Gastrocnemius medialis (tissue), 4 donors: ENCODE measurements around the gene FYN. TPM values are rescaled to one million over a fixed set of nuclear protein-coding genes. Genes with fewer than 3 reads are reported as not detected.

Experiments used
- ATAC-seq, 2 donors: fragments of 150-250 bp; one replicate each; pipeline ENCODE4 v1.9.1; 2016
- DNase-seq, 2 donors: peaks; one replicate each; pipeline ENCODE4 v3.0.0-alpha.2; 2019
- H3K27ac ChIP-seq, 4 donors: fragments of 200-600 bp; sonication (generic); 1 replicate in 1 of 4; 2 replicates in 3 of 4; pipeline ENCODE4 v1.5.1; 2016 to 2018; ENCODE audit warnings: mild to moderate bottlenecking in 2 of 4, moderate library complexity in 1 of 4
- H3K27me3 ChIP-seq, 3 donors: fragments of 200-600 bp; sonication (generic) in 2 of 3; 1 replicate in 1 of 3; 2 replicates in 2 of 3; pipeline versions ENCODE4 v1.5.1 to v1.6.0; 2016 to 2019; ENCODE audit warnings: mild to moderate bottlenecking in 1 of 3, moderate library complexity in 1 of 3
- H3K36me3 ChIP-seq, 2 donors: fragments of 200-600 bp; sonication (generic) in 1 of 2; one replicate each; pipeline ENCODE4 v1.5.1; 2017 to 2018
- H3K4me1 ChIP-seq, 2 donors: fragments of 200-600 bp; sonication (generic) in 1 of 2; one replicate each; pipeline ENCODE4 v1.5.1; 2016 to 2017; ENCODE audit warnings: mild to moderate bottlenecking in 2 of 2
- H3K4me3 ChIP-seq, 4 donors: fragments of 200-600 bp; sonication (generic) in 3 of 4; 1 replicate in 1 of 4; 2 replicates in 3 of 4; pipeline ENCODE4 v1.5.1; 2016 to 2019; ENCODE audit warnings: mild to moderate bottlenecking in 2 of 4
- H3K9me3 ChIP-seq, 3 donors: fragments of 200-600 bp; sonication (generic) in 2 of 3; 1 replicate in 1 of 3; 2 replicates in 2 of 3; pipeline ENCODE4 v1.5.1; 2016 to 2019
- POLR2A ChIP-seq, 2 donors: fragments of 450-650 bp; IDR thresholded peaks; one replicate each; pipeline ENCODE4 v1.6.1; 2017; ENCODE audit warnings: antibody characterized with exemption in 2 of 2, mild to moderate bottlenecking in 2 of 2, moderate library complexity in 2 of 2
- in situ Hi-C, 4 donors: fragments of 200-750 bp; cut with MboI; loops; one replicate each; pipeline versions ENCODE4 v1.15.0 to v1.8.0; 2017; ENCODE audit warnings: low sequenced_read_pairs in 4 of 4
- intact Hi-C: fragments of 100-400 bp; cut with DNase I; formaldehyde crosslinking; loops from one replicate; pipeline ENCODE4 v1.15.1; 2023; ENCODE audit warnings: low total_unique reads
- total RNA-seq, 4 donors: library from RNA; depleted of rRNA; stranded (reverse); fragments of >200 nt; gene quantifications; one replicate each; pipeline versions ENCODE4 v1.1.0 to v1.2.3, GENCODE V29; 2016
- TF ChIP-seq, protein P1 (sequence below), 5 experiments: fragments of 450-650 bp in 3 of 5; fragments of 200-600 bp in 2 of 5; sonication (generic) in 2 of 5; IDR thresholded peaks in 4 of 5; conservative IDR thresholded peaks in 1 of 5; 1 replicate in 4 of 5; 2 replicates in 1 of 5; pipeline ENCODE4 v1.5.1; 2016 to 2019; ENCODE audit warnings: antibody characterized with exemption in 5 of 5, mild to moderate bottlenecking in 3 of 5, moderate library complexity in 3 of 5

FYN gene
- total RNA-seq, 4 donors from 2014 or later, result 9.2 to 36.8 (median 17.0) TPM

DNA sequence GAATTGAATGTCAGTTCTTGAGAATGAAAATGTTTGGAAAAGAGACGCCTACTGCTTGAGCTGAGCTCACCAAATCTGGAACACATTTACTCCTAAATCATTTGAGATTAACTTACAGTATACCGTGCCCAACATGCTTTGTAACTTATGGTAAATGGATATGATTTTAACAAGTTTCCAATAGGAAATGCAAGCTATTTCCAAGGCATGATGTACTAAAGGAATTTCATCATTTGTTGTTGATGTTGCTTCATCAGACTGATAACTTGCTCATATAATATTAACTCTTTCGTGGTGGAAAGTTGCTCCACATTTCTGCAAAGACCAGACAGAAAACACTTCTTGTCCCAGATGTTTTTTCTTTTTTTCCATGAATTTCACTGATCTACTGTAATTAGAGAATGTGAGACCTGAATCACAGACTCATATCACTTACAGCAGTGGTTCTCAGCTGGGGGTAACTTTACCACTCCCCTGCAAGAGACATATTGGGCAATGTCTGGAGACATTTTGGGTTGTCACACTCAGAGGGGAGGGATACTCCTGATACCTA lies 151.0 kb downstream of the FYN start:
- no peaks in the 10 kb centered on the region for H3K9me3 ChIP-seq
- H3K27ac ChIP-seq, result peak overlapping the region in 2 of 4 donors; percentile 25 to 59
- no peaks in the 10 kb centered on the region for H3K27me3 ChIP-seq
- in situ Hi-C loops (no loop called here), intact Hi-C loops (no loop called here)
- no peak for TF ChIP-seq POLR2A (IDR thresholded peaks at IDR 0.05)
- TF ChIP-seq, protein P1, sequence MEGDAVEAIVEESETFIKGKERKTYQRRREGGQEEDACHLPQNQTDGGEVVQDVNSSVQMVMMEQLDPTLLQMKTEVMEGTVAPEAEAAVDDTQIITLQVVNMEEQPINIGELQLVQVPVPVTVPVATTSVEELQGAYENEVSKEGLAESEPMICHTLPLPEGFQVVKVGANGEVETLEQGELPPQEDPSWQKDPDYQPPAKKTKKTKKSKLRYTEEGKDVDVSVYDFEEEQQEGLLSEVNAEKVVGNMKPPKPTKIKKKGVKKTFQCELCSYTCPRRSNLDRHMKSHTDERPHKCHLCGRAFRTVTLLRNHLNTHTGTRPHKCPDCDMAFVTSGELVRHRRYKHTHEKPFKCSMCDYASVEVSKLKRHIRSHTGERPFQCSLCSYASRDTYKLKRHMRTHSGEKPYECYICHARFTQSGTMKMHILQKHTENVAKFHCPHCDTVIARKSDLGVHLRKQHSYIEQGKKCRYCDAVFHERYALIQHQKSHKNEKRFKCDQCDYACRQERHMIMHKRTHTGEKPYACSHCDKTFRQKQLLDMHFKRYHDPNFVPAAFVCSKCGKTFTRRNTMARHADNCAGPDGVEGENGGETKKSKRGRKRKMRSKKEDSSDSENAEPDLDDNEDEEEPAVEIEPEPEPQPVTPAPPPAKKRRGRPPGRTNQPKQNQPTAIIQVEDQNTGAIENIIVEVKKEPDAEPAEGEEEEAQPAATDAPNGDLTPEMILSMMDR (IDR thresholded peaks at IDR 0.05 in 4 of 5, conservative IDR thresholded peaks at IDR 0.05 in 1 of 5), result no peak
- ATAC-seq (peak; percentile 11 to 31), DNase-seq (no peak)
- H3K36me3 ChIP-seq, result no peaks in the 10 kb centered on the region
- no peak overlapping the region for H3K4me3 ChIP-seq
- H3K4me1 ChIP-seq, result peaks cover 11 to 16% of the 10 kb centered on the region in 2 donors

DNA sequence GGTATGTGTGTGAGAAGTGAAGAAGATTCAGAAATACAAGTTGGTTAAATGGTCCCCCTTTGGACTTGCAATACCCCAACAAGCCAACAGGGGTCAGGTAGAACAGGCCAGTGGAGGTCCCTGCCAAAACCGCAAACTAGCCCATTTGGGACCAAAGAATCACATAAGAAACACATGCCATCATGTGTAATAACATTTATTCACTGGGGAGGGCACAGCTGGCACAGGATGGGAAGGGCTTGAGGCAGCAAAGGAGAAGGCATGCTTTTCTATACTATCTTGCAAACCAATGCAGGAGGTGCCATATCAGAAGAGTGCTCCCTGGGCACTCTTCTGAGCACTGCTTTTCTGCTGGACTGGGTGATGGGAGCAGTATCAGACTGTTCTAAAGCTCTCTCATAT lies 151.5 kb downstream of the FYN start:
- in situ Hi-C loops, result no loop called here
- intact Hi-C loops, result no loop called here
- Histone ChIP-seq H3K9me3 (no peaks in the 10 kb centered on the region), H3K27me3 (no peaks in the 10 kb centered on the region), H3K36me3 (no peaks in the 10 kb centered on the region), H3K4me1 (peaks cover 11 to 16% of the 10 kb centered on the region in 2 donors), H3K4me3 (no peak overlapping the region), H3K27ac (peak overlapping the region in 3 of 4 donors; percentile 9 to 59 (median 25))
- ATAC-seq, result no peak
- DNase-seq, result peak in 1 of 2 donors; percentile 39
- TF ChIP-seq POLR2A (IDR thresholded peaks at IDR 0.05), result no peak
- TF ChIP-seq, protein P1 (IDR thresholded peaks at IDR 0.05 in 4 of 5, conservative IDR thresholded peaks at IDR 0.05 in 1 of 5), result peak in 3 of 5 experiments; percentile 29 to 37 (median 37)

DNA sequence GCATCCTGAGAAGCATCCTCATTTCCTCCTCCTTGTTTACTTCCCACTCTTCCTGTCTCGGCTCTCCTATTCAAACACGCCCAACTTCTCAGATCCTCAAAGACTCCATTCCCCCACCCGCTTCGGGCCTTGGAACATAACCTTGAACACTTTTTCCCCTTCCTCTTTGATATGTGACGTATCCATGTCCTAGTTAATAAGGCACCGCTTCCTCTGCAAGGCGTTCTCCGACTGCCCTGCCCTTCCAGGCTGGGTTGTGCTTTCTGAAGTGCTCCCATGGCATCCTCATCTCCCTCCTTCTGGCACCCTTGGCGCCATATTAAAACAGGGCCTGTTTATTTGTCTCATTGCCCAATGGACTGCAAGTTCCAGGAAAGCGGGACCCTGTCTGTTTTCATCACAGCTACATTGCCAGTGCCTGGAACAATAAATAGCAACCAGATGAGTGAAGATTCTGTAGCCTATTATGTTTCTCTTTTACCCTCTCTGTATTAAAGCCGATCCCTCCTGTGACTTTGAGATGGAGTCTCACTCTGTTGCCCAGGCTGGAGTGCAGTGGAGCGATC lies 152.2 kb downstream of the FYN start:
- DNase-seq (no peak), ATAC-seq (no peak)
- no peak for TF ChIP-seq POLR2A (IDR thresholded peaks at IDR 0.05)
- TF ChIP-seq, protein P1 (IDR thresholded peaks at IDR 0.05 in 4 of 5, conservative IDR thresholded peaks at IDR 0.05 in 1 of 5), result no peak
- H3K4me3 ChIP-seq, result no peak overlapping the region
- intact Hi-C loops (no loop called here), in situ Hi-C loops (no loop called here)
- H3K27me3 ChIP-seq, result no peaks in the 10 kb centered on the region
- no peaks in the 10 kb centered on the region for H3K9me3 ChIP-seq
- H3K4me1 ChIP-seq, result peaks cover 11 to 16% of the 10 kb centered on the region in 2 donors
- peak overlapping the region in 2 of 4 donors; percentile 9 to 29 for H3K27ac ChIP-seq
- no peaks in the 10 kb centered on the region for H3K36me3 ChIP-seq

DNA sequence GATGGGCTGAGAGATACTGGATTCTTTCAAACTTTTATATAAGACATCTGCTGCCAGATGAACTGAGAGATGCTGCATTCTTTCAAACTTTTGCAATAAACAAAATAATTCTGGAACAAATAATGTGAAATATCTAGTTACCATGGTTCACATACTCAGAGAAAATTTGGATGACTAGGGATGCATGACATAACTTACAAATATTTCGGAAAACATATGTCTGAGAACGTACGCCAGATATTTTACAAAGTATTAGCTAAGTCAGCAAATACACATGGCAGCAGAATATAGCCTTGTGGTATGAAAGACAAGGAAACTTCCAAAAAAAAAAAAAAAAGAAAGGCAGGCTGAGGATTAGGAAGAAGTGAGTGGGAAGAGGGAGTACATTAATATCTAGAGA lies 154.3 kb downstream of the FYN start:
- H3K27ac ChIP-seq, result no peak overlapping the region
- no peaks in the 10 kb centered on the region for H3K36me3 ChIP-seq
- ATAC-seq (no peak), DNase-seq (no peak)
- no peak for TF ChIP-seq POLR2A (IDR thresholded peaks at IDR 0.05)
- TF ChIP-seq, protein P1 (IDR thresholded peaks at IDR 0.05 in 4 of 5, conservative IDR thresholded peaks at IDR 0.05 in 1 of 5), result no peak
- H3K27me3 ChIP-seq, result no peaks in the 10 kb centered on the region
- no peaks in the 10 kb centered on the region for H3K9me3 ChIP-seq
- in situ Hi-C loops (no loop called here), intact Hi-C loops (no loop called here)
- no peak overlapping the region for H3K4me3 ChIP-seq
- H3K4me1 ChIP-seq, result peaks cover 4 to 12% of the 10 kb centered on the region in 2 donors
